ENCODE results near the gene SRBD1. TPM values are rescaled to one million over a fixed set of nuclear protein-coding genes. Genes with fewer than 3 reads are reported as not detected.

SRBD1 gene
- total RNA-seq, 1 donor from 2014 or later: 30.3 TPM

DNA sequence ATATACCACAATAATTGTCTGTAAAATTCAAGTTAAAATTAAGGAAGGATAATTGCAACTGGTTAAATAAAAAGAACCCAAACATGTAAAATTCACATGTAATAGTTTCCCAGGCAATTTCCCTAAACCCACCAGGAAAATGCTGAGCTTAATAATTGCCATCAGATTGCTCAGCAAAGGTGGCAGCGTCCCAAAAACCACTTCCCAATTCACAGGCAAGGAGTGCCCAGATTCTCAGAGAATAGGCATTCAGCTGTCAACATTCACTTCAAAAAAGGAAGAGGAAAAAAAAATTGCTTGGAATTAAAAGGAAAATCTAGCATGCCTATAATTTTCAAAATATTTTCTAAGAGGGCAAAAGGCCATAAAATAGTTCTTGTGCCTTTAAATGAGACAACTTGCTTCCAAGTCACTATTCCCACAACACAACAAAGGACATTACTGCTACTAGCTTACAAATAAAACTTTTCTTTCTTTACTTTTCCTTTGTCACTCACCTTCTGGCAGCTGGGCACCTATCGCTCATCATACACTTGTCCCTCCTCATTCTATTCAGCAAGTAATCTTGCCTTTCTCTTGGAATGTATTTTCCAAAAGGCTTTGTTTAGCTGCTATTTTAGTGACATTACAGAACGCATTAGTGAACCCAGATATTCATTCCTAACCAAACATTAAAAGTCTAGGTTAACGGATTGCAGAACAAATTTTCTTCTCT is 15.2 kb downstream of the SRBD1 start:
- DNase-seq (ENCODE audit: low spot score): no peak

DNA sequence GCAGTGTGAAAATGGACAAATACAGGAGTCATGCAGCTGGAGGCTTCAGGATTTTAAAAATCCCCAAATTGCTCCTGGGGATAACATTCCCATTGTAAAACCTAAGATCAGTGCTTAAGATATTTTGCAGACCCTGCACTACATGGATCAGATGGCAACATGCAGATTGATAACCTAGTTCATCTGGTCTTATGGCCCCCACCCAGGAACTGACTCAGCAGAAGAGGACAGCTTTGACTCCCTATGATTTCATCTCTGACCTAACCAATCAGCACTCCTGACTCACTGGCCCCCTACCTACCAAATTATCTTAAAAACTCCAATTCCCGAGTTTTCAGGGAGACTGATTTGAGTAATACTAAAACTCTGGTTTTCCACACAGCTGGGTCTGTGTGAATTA is 20.0 kb downstream of the SRBD1 start:
- DNase-seq (ENCODE audit: low spot score): no peak

DNA sequence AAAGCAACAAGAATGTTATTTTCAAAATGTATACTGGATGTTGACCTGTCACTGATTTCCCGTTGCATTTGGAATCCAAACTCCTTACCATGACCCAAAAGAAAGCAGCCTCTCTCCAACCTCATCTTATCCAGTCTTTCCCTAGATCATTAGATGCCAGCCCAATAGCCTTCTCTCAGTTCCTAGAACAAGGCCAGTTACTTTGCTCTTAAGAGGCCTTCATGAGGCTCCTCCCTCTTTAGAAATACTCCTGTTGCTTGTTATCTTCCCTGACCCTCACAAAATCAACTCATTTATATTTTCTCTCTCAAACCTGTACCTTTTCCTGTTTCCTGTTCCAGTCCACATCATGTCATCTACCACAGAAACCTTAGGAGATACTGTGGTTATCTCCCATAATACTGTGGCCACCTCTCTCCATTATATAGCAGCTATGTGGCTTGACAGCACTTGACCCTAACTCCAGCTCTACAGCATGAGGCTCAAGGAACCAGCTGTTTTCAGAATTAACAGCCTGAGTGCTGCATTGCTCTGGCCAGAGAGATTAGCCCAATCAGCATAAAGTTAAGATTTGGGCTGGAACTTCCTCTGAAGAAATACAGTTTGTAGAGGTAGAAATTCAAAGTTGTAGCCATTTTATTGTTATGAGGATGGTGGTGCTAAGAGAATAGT is 22.8 kb downstream of the SRBD1 start:
- no peak for DNase-seq (ENCODE audit: low spot score)

DNA sequence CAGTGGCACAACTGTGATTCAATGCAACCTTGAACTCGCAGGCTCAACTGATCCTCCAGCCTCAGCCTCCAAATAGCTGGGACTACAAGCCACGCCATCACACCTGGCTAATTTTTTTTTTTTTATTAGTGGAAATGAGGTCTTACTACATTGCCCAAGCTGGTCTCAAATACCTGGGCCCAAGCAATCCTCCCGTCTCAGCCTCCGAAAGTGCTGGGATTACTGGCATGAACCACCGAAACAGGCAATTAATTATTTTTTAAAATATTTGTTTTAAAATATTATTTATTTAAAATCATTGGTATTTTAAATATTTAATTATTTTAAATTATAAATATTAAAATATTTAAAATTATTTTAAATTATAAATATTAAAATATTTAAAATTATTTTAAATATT is 24.5 kb downstream of the SRBD1 start:
- no peak for DNase-seq (ENCODE audit: low spot score)

DNA sequence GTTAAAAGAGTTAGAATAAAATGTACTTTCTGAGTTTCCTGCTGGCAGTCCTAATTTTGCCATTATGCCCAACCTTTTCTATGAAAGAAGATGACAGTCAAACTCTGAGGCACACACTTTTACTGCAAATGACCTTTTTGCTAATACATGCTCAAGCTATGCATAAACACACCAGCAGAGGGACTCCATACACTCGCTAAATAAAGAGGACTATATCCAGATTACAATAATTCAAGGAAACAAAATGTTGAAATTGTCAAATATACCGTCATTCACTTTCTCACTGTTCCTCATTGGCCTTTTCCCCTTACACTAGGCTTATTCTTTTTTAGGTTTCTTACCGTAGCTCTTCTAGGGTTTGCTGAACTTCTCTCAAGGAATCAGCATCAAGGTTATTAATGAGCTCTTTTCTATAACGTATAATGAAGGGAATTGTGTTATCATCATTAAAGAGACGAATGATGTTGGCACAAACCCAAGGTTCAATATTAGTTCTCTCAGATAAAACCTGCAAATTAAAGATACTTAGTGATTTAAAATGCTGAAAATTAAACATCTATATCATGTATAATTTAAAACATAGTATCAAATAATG is 25.7 kb downstream of the SRBD1 start:
- no peak for DNase-seq (ENCODE audit: low spot score)

DNA sequence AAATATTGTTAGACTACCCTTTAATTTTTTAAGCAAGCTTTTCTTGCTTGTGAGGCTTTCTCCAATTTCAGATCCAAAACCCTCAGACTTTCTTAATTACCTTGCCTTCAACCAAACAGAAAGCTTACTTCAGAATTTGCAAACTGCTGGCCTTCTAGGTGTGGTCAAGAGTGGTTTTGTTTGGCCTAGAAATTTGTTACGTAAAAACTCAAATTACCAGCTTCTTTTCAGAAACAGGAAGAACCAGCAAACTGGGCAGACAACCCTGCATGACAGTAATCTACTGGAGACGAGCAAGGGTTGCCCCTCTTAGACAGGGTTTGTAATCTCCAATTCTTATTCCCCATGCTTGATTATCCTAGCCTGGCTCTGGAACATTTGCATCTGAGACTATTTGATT is 27.1 kb downstream of the SRBD1 start:
- no peak for DNase-seq (ENCODE audit: low spot score)

DNA sequence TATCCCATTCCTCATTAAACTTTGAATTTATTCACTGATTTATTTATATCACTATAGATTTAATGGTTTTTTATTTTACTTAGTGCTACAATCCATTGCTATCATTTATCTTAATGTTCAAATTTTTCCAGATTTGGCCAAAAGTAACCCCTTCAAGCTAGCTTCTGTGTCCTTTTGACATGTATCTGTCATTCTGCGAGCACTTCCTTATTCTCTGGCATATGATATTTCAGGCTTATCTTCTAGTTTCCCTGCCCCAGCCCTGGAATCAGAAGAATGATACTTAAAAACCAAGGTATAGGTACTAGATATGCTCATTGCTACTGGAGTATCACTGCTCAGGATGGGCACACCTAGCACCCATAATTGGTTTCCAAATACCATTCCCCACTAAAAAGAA is 28.5 kb downstream of the SRBD1 start:
- no peak for DNase-seq (ENCODE audit: low spot score)

DNA sequence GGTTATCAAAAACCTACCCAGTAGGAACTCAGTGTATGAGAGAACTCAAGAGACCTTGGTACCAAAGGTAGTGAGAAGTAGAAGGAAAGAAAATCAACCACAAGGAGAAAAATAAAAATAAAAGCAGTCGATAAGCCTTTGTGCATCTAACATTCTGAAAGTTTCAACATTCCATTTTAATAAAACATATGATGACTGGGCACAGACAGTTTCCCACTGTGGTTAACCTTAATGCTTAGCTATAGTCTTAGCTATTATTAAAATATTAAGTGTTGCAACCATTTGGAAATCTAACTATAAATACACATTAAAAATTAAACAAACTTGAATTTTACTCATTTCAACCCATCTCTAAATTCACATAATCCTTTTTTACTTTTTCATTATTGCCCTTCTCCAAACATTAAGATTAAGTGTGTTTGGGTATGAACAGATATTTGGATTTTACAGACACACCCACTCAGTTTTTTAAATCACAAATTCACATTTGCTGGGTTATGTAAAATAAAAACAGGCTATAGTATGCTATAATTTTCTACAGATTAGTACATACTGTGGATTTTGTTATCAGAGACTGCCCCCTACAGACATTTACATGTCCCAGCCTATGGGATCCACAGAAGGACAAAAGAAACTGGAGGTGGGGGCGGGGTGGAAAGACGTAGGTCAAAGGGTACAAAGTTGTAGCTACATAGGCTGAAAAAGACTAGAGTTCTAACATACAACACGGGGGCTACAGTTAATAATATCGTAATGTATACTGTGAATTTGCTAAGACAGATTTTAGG is 32.8 kb downstream of the SRBD1 start:
- no peak for DNase-seq (ENCODE audit: low spot score)

DNA sequence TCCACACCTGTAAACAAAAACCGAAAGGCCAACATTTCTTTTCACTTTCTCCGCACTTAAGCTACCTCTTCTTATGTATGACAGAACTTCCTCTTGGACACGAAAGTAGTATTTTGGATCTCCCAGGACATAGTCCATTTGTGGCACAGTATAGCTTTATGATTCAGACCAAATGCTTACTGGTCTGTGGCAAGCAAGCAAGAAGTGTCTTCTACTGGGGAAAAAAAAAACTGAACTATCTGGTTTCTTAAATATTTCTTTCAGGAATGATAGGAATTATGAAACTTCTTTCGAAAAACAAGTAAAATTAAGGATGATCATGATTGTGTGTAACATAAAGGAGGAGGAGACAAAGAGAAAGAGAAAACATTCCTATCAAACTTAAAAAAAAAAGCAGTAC is 33.6 kb downstream of the SRBD1 start:
- no peak for DNase-seq (ENCODE audit: low spot score)

DNA sequence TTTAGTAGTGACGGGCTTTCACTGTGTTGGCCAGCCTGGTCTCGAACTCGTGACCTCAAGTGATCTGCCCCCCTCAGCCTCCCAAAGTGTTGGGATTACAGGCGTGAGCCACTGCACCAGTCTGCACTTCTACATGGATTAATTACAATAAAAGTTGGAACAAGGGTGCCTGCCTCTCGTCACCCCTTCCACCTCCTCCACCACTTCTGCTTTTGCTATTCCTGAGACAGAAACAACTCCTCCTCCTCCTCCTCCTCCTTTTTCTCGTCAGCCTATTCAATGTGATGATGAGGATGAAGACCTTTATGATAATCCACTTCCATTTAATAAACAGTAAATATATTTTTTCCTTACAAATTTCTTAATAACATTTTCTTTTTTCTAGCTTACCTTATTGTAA is 35.2 kb downstream of the SRBD1 start:
- no peak for DNase-seq (ENCODE audit: low spot score)

DNA sequence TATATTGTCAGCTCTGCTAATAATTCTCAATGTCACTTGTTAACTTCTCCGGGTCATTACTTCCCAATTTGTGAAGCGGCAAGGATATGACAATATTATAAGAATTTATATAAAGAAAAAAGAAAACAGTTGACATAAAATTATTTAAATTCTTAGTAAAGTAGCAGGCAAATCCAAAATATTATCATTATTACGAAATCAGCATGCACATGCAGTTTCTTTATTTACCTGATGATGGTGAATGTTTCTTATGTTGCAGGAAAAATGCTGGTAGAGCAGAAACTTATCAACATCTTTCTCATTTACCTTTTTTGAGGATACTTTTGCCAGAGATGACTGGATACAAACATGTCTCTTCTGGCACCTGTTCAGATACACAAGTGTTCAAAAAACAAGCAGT is 38.1 kb downstream of the SRBD1 start:
- DNase-seq (ENCODE audit: low spot score): no peak

DNA sequence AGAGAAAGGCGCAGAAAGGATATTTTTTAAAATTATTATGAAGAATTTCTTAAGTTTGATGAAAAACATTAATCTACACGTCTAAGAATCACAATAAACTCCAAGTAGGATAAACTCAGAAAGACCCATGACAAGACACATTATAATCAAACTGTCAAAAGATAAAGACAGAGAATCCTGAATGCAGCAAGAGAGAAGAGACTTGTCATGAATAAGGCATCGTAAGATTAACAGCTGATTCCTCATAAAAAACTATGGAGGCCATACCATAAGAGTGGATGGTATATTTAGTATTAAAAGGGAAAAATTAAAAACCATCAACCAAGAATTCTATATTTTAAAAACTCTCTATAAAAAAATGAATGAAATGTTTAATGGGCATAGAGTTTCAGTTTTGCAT is 39.1 kb downstream of the SRBD1 start:
- DNase-seq (ENCODE audit: low spot score): no peak

DNA sequence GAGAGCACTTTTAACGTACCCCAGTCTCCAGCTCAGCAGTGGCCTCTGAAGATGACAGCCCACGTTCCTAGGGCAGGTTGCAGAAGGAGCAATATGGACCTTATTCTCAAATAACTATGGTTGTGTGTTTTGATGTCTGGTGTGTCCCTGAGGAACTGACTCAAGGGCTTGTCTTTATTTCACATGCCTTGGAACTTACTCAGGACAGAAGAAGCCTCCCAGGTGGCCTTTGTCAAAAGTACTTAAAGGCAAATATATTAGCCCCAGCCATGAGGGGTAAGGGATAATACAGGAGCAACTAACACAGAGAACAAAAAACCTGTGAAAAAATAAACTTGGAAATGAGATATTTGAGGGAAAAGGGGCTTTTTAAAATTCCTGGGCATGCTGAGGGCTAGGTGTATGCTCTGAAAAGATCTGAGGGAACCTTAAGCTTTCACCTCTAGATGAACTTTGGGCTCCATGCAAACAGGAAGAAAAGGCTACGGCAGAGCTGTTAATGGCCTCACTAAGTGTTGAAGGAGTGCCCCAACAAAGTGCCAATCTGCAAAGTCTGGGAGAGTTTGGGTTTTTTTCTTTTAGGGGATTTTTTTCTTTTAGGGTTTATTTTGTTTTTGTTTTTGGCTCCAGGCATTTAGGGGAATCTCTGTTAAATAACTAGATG is 40.3 kb downstream of the SRBD1 start:
- DNase-seq (ENCODE audit: low spot score): no peak

DNA sequence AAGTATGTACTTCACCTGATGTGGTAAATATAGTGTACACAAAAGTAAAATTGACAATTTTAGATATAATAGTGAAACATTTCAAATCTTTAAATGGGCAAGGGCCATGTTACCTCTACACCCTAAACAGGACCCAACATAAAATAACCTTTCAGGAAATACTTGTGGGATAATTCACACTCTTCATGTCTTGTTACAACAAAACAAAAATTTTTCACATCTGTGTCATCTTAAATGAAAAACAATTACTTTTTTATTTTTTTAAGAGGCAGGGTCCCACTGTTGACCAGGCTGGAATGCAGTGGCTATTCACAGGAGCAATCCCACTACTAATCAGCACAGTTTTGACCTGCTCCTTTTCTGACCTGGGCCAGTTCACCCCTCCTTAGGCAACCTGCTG is 42.1 kb downstream of the SRBD1 start:
- no peak for DNase-seq (ENCODE audit: low spot score)

DNA sequence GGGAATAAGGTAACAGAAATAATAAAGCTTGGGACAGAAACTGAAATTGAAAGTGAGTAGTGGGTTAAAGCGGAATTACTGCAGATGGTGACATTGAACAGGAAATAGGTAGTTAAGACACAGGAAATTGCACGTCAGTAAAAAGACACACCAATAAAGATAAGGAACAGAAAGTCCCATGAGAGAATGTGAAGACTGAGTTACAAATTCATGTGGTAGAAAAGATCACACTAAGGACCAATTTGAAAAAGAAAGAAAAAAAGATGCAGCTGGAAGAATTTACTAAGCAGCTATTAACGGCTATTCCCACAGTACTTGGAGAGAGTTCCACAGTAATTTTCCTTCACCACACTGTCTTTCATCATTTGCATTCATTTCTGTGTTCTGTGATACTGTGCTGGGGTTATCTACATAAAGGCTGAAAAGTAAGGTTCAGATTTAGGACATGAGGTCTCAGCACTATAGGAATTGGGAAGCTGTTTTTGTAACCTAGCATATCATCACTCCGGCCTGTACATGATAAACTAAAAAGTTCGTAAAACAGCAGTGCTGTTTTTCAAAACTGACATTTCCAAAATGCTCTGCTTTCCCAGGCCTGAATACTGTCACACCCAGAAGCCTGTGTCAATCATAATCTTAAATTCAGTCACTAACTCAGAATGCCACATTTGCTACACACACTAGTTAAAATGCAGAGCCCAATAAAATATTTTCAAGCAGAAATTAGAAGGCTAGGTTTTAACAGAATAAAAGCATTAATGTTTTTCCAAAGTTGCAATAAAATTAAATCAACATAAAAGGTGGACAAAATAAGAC is 42.9 kb downstream of the SRBD1 start:
- DNase-seq (ENCODE audit: low spot score): no peak

DNA sequence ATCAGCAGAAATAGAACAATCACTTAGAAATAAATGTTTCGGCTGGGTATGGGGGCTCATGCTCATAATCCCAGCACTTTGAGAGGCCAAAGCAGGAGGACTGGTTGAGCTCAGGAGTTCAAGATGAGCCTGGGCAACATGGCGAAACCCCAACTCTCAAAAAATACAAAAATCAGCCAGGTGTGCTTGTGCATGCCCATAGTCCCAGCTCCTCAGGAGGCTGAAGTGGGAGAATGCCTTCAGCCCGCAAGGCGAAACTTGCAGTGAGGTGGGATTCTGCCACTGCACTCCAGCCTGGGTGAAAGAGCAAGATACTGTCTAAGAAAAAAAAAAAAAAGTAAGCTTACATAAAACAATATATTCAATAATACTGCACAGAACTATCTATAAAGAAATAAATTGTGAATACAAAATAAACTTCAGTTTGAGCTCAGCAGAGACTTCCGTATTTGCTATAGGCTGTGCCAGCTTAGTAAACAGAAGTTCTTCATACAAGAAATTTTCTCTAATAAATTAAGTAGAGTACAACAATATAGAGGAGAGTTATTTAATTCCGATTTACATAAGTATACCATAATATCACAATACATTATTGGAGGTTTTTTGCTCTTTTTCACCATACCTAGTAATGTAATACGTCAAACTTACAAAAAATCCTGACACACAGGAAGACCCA is 43.6 kb downstream of the SRBD1 start:
- DNase-seq (ENCODE audit: low spot score): no peak

DNA sequence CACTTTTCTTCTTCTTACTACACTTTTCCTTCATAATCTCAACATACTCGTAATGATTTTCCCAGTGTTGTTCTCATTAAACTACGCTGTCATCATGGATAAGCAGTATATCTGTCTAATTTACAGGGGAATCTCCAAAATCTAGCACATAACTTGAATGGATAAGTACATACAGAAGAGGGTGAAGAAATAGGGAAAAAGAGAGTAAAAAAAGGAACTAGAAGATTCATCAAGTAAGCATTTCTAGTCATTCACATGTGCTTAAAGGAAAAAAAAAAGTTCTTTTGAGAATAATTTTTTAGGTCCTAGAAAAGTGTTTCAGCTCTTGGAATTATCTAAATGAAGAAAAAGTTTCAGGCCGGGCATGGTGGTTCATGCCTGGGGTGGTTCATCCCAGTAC is 51.6 kb downstream of the SRBD1 start:
- DNase-seq (ENCODE audit: low spot score): no peak

DNA sequence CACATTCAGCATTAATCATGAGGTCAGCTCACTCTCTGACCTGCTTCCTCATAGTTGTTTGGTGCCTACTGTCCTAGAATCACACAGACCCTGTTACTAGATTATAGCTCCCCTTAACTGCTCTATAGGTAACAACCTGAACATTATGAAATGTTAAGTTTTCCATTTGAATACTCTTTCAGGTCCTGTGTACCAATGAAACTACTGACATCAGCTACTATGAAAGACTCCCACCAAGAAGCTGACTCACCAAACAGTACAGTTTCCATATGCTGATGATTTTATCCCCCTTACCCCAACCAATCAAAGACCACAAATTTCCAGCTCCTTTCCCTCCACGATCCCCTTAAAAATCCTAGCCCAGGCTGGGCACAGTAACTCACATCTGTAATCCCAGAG is 56.3 kb downstream of the SRBD1 start:
- no peak for DNase-seq (ENCODE audit: low spot score)

DNA sequence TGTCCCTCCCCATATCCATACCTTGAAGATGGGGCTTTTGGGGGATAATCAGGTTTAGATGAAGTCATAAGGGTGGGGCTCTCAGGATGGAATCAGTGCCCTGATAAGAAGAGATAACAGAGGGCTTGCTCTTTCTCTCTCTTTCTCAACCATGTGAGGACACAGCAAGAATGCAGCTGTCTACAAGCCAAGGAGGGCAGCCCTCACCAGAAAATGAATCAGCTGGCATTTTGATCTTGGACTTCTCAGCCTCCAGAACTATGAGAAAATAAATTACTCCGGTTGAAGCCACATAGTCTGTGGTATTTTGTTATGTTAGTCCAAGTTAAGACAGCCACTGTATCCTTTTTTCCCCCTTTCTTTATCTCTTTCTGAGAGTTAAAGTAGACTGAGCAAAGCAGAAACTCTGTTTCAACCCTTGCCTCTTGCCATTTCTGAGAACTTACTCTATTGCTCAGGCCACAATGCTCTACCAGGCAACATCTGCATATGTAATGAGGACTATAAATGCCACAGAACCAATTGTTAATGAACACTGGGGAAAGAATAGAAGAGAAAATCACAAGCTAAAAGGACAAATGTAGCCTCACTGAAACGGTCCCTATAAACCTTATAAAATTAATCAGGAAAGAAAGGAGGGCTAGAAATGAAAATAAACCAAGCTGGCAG is 56.9 kb downstream of the SRBD1 start:
- no peak for DNase-seq (ENCODE audit: low spot score)

DNA sequence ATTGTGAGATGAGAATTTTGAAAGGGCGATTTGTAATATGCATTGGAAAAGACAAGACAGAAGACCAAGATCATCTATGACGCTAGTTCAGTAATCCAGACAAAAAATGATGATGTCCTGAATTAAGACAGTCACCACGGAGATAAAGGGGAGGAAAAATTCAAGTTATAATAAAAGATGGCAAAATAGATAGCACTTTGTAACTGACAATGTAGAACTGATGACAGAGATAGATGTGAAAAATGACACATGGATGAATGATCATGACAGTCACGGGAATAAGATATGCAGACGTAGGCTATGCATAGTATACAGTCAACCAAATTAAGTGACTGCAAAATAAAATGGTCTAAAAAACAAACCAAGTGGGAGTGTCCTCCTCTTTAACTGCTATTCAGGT is 59.2 kb downstream of the SRBD1 start:
- no peak for DNase-seq (ENCODE audit: low spot score)

Data from ureter (tissue), 1 donor.